DMS53 treated with DMSO at 0.1 percent for 48 hours (cell line): Measurements from ENCODE around the gene NSUN5.
"Not testable (repeated sequence)": the region's sequence is repeated elsewhere in the genome, so short reads cannot be mapped to it uniquely, and the experiment has no call there.

ENCODE experiments used
- DNase-seq: peaks from one replicate; lab custom pipeline; 2025; ENCODE audit not compliant: unreplicated experiment; lab: John Stamatoyannopoulos, UW

Gene NSUN5

DNA sequence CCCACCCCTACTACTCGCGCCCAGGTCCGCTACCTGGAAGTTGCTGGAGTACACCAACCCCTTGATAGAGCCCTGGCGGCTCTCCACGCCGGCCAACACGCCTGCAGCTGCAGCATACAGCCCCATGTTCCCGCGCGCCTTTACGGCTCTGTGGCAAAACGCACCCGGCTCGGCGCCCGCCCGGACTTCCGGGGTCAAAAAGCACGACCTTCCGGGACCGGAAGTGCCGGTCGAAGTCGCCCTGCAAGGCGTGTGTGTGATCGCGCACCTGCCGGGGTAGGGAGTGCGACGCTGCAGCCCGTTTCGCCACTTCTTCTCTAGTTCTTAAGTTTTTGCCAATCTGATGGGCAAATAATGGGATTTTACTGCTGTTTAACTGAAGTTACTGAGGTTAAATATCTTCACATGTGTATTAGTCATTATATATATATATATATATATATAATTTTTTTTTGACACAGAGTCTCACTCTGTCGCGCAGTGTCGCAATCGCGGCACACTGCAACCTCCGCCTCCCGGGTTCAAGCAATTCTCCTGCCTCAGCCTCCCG, at the start of gene NSUN5:
Gene NSUN5, minus strand, starts transcription at position 162 of the 550 bp plus-strand sequence. Its CDS starts 36 bp downstream, at position 126.
- DNase-seq: peak; percentile 91

DNA sequence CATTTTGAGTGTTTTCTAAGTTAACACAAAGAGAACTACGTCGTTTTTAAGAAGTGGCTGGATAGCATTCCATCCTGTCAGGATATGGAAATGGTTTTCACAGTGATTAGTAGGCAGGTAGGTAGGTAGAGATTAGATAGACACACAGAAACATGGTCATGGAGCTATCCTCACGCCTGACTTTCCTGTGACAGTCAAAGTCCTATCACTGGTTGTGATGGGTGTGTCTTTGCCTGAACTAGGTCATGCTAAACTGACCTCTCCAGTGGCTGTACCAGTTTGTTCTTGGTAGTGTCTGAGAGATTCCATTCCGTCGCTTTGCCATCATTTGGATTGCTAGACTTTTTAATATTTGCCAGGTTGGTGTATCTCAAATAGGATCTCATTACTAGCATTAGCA, 47.5 kb upstream of the NSUN5 start:
- no peak for DNase-seq

DNA sequence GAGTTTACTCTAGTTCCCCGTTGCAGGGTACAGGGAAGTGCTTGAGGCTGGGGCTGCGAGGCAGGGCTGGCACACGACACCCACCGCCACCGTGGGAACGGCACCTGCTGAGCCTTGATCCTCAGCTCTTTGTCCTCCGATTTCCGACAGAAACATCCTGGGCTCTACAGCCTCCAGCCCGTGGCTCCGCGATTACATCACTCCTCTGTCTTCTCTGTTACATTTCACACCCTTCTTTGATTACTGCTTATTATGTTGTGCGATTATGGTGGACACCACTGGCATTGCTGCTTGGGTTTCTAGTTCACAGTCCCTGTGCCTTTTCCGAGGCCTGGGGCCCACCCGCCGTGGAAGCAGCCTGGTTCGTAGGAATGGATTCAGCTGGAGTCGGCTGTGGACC, 46.2 kb upstream of the NSUN5 start:
- no peak for DNase-seq

DNA sequence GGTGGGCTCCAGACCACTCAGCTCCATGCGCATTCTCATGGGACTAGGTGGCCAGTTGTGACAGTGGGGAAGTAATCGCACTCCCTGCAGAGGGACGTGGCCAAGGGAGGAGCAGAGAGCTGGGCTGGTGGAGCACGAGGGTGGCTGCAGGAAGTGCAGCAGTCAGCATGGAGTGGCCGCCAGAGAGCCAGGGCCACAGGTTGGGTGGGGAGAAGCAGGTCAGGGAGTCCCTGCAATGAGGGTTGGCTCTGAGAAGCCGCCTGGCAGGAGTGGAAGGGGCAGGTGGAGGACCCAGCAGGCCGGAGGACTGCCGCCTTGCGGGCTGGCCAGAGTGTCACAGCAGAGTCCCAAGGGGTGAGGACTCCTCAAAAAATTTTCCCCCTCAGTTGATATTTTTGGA, 45.6 kb upstream of the NSUN5 start:
- no peak for DNase-seq

DNA sequence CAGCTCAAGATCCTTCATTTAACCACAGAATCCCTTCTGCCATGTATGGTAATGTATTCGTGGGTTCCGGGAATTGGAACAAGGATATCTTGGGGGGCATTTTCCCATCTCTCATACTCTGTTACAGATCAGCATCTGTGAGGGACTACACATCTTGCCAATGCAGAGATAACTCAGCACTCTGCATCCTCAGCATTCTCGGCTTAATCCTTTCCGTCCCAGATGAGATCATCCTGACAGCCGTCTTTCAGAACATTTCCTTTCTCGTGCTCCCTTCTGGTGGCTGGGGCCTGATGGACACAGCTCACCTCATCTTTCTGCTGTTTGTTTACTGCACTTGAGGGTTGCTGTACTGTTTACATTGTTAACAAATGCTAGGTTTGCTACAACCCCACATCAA, 44.6 kb upstream of the NSUN5 start:
- DNase-seq: peak; percentile 98

DNA sequence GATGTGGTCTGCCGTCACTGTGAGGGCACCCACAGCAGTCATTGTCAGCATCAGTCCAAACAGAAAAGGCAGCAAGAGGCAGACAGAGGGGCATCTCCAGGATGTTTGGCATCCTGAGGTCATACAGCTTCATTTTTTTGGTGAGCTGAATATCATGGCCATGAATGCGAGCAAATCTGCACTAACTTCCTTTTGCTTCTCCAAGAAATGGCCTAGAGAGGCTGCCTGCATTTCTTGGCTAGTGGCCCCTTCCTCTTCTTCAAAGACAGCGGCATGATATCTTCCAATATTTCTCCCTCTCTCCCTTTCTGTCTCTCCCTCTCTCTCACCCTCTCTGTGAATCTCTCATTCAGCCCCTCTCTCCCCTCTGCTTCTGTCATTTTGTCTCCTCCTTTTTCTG, 44.2 kb upstream of the NSUN5 start:
- DNase-seq: no peak

DNA sequence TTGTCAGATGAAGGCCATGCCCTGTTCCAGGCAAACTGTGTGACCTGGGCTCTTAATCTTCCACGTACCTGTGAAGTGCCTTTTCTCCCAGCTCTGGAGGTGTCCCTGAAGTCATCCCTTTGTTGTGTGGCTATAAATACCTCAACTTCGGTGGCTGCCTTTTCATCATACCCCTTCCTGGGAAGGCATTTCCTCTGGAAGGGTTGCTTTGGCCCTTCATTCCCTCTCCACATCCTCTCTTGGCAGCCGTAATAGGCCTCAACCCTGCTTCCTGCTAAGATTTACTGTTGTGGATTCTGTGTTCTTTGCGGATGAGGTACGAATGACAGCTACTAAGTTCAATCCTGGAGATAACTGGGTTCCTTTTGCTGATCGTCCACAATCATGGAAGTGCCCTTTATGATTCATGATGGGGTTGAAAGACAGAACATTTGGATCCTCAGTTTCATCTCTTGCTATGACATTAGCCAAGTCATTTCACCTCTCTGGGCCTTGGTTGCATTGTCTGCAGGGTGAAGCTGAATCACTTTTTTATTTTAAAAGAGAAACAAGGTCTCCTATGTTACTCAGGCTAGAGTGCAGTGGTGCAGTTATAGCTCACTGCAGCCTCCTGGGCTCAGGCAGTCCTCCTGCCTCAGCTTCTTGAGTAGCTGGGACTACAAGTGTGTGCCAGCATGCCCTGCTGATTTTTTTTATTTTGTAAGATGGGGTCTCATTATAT, 43.0 kb upstream of the NSUN5 start:
- DNase-seq: no peak

DNA sequence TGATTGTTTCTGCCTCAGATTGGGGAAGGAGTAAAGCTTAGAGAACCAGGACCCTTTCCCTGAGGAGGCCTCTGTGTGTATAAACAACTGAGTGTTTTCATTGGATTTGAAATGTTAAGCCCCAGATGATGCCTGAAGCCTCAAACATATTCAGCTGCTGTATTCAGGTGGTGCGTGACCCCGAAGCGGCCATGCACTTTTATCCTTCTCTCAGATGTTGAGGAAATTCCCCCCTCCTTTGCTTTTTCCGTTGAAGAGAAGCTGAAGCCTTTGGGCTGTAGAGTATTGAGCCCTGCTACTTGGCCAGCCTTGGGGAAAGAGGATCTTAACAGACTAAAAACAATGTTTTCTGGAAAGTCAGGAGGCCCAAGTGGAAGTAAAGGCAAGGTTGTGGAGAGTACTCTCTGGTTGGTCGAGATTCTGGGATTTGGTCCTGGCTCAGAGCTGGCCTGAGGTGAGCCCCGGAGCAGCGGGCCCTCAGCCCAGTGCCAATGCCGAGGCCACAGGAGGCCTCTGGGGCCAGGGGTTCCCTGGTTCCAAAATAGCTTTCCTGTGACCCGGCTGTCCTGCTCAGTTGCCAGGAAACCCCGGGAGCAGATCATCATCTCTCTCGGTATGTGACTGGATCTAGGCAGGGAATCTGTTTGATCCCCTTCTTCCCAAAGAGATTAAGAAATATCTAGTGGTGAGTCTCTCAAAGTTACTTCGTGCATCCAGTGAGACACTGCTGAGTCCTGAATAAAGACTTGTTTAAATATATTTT, 41.9 kb upstream of the NSUN5 start:
- no peak for DNase-seq

DNA sequence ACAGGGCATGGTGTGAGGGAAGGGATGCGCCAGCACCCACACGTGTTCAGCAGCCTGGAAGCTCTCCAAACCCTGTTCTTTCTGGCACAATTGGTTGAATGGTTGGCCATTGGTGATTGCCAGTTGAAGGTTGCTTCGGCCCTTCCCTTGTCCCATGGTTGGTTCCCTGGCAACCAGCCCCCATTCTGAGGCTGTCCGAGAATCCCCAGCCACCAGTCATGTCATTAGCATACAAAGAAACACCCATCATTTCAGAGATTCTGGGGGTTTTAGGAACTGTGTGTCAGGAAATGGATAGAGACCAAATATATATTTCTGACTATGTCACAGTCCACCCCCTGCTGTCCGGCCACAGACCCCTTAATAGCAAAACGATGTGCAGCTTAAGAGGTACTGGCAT, 41.1 kb upstream of the NSUN5 start:
- DNase-seq: no peak

DNA sequence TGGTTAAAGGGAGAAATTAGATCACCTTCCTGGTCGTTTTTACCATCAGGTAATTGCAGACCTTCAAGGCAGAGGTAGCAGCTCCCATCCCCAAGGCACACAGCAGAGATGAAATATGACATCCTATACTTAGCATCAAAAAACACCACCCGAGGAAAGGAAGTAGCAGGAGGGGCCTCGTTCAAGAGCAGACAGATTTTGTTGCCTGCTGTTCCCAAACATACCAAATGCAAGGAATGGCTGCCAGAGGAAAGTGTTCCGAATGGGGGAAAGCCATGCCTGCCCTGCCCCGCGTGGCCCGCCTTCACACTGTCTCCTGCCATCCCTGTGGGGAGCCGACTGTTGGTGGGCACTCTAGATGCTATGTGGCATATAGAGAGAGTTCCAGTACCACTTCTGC, 37.3 kb upstream of the NSUN5 start:
- no peak for DNase-seq

DNA sequence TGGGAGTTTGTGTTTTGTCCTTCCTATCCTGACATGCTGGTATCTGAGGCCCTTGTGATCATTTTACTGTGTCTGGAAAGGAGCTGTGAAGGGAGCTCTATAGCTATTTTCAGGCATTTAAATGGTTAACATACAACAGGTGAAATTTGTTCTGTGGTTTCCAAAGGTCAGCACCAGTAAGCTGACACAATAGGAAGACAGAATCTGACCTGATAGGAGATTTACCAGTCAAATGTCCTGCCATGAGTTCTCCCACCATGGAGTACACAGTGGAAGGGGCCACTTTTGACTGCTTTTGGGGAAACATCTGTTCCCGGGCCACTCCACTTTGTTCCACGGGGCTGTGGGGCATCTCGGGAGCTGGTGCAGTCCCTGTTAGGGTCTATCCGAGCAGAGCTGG, 36.9 kb upstream of the NSUN5 start:
- no peak for DNase-seq

DNA sequence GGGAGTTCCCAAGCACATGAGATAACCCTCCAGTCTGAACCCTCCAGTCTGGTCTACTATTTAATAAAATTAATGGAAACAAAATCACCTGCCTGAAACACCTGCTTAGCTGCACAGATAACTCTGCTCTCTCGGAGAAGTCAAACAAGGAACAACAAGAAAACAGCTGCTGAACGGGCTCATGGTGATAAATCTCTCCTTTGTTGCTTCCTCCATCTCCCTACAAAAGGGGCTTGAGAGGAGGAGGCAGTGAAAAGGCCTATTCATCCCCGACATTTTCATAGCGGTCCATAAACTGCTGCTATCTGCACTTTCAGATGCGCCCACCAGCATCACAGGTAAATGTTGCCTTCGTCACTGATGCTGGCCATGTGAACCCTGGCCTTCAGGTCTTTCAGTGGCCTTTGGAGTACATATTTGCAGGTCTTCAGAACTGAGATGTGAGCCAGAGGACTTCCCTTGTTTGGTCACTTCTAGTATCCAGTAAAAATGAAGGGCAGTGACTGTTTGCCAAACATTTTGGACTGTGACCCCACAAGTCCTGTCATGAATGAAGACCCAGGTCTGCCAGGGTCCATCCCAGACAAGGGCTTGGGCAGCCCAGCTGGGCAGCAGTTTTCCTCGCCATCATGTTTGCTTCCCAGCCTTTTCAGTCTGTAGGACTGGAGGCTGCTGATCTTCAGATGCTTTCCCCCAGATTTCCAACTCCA, 35.2 kb upstream of the NSUN5 start:
- DNase-seq: no peak

DNA sequence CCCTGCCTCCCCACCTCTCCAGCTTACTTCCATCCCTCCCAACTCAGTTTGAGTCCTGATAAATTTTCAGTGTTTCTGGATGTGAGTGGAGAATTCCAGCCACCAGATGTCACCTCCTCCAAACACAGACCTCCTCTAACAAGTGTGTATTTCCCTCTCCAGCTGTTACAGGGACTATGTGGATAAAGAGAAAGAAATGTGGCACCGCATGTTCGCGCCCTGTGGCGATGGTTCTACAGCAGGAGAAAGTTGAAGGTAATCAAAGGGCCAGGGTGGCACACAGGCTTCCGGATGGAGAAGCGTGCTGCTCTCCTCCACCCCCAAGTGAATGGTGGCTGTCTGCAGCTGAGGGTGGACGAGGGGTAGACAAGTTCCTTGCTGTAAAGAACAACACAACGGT, 34.0 kb upstream of the NSUN5 start:
- DNase-seq: peak; percentile 64

DNA sequence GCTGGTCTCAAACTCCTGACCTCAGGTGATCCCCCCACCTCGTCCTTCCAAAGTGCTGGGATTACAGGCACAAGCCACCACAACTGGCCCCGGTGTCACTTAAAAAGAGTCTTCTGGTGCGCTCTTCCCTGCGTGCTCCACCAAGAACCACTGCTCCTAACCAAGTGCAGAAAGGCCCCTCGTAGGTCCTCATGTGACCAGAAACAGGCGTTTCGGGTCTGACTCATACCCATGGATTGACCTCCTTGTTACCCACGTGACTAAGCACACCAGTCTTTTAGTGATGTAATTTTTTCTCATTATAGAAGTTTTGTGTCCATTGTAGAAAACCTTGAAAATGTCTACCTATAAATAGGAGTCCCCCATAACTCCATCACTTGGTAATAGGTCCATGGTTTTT, 33.3 kb upstream of the NSUN5 start:
- DNase-seq: no peak

DNA sequence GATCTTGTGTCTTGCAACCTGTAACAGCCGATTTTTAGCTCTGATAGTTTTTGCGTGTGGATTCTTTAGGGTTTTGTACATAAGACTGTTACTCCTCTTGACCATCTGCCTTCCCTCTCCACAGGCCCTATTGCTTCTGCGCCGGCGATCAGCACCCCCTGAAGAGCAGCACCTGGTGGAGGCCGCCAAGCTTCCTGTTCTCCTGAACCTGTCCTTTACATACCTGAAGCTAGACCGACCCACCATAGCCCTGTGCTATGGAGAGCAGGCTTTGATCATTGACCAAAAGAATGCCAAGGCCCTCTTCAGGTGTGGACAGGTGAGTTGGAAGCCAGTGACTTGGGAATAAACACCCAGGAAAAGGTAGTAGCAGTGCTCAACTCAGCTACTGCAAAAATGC, 31.9 kb upstream of the NSUN5 start:
- no peak for DNase-seq

DNA sequence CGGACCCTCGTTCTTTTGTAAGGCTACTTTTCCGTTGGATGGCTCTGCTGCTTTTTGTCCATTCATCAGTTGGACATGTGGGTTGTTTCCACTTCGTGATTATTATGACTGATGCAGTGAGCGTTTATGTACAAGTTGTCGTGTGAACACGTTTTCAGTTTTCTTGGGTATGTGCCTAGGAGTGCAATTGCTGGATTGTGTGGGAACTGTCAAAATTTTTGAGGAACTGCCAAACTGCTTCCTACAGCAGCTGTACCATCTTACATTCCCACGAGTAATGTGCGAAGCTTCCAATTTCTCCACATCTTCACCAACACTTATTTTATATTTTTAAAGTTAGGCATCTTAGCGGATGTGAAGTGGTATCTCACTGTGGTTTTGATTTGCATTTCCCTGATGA, 29.7 kb upstream of the NSUN5 start:
- DNase-seq: no peak

DNA sequence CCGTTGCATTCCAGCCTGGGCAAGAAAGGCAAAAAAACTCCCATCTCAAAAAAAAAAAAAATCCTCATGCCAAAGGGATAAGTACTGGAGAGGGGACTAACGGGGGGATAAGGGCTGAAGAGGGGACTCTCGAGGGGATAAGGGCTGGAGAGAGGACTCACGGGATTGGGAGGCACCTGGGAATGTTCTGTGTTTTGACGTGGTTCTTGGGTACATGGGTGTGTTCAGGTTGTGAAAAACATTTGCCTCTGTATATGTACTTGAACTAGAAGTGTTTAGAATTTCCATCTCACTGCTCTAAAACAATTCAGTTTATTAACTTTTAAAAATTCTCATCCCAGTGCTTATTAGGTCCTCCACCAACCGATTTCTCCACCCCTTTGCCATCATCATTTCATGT, 23.8 kb upstream of the NSUN5 start:
- no peak for DNase-seq

DNA sequence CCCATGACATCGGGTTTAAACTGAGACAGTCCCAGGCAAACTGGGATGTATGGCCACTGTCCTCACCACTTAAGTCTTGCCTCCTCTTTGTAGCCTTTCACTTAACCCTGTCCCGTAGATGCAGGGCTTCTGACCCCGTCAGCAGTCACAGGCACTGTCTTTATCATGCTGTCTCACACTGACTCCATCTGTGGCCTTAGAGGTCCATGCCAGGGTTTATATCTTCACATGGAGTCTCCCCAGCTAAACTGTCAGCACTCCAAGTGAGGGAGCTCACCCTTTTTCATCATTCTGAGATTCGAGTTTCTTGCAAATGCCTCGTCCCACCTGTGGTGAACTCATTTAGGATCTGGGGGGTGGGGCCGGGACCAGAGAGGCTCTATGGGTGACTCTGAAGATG, 22.1 kb upstream of the NSUN5 start:
- DNase-seq: no peak

DNA sequence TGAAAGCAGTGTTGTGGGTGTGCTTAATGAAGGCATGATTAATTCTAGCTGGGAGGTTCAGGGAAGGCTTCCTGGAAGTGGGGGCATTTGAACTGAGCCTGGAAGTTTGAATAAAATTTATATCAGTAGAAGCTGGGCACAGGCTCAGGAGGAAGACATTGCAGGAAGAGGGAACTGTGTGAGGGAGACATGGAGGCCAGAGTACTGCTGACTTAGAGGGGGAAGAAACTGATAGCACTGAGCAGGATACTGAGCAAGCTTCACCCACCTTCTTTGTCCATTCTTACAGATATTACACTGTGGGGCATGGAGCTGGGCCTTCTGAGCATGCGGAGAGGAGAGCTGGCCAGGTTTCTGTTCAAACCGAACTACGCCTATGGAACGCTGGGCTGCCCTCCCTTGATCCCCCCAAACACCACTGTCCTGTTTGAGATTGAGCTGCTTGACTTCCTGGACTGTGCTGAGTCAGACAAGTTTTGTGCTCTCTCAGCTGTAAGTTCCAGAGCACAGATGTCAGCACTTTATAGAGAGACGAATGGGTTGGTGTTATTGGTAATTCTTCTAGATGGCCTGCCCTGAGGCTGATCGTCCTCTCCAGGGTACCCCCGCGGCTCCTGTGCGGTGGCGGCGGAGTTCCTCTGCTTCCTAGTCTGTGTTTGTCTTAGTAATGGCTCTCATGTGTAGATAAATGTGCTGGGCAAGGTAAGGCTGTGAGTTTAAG, 21.4 kb upstream of the NSUN5 start:
- no peak for DNase-seq

DNA sequence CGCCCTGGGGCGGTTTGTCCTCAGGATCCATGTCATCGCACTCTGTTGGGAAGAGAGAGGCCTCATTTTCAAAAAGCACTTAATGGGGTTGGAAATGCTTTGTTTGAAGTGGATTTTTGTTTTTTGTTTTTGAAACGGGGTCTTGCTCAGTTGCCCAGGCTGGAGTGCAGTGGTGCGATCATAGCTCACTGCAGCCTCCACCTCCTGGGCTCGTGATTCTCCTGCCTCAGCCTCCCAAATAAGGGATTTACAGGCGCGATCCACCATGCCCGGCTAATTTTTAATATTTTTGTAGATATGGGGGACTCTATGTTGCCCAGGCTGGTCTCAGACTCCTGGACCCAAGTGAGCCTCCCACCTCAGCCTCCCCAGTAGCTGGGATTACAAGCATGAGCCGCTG, 20.1 kb upstream of the NSUN5 start:
- DNase-seq: no peak

DNA sequence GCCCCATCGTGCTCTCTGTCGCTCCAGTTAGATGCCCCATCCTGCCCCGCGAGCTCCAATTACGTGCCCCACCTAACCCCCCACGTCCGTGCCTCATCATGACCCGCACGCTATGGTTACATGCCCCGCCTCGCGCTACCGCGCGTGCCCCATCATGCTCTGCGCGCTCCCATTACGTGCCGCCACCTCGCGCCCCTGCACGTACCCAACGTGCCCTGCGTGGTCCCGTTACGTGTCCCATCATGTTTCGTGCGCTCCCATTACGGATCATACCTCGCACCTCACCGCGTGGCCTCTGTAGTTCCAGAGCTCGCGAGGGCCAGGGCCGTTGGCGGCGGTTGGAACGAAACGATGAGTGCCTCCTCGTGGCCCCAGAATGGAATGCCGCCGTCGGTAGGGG, 19.3 kb upstream of the NSUN5 start, which contains the start of the genes FKBP6 and TRIM50:
Gene FKBP6, plus strand, starts transcription at position 240 of the 400 bp plus-strand sequence. CDS start 268 bp downstream, outside the sequence.
Gene TRIM50, minus strand, starts transcription at position 161 of the 400 bp plus-strand sequence. CDS start 3,295 bp downstream, outside the sequence.
- DNase-seq: not testable (repeated sequence)
